NT2/D1 (cell line): ENCODE data around the gene F2RL3.

Experiments
- SUZ12 ChIP-seq: IDR thresholded peaks from 2 replicates; pipeline ENCODE4 v1.6.1; 2011; ENCODE audit not compliant: insufficient read length, insufficient read depth; ENCODE audit errors: extremely low read depth
- YY1 ChIP-seq: IDR thresholded peaks from 2 replicates; pipeline ENCODE4 v1.6.1; 2011; ENCODE audit not compliant: insufficient read length, insufficient read depth
- ZNF274 ChIP-seq: IDR thresholded peaks from 2 replicates; pipeline ENCODE4 v1.6.1; 2011; ENCODE audit warnings: mild to moderate bottlenecking, low read depth, low read length

- no peak for TF ChIP-seq ZNF274
- TF ChIP-seq YY1, result no peak
- no peak for TF ChIP-seq SUZ12
Measured at GRCh38 chr19:16895467-16896145, 6.8 kb downstream of the F2RL3 start.
